K562 (cell line): ENCODE data around the gene EVI5L. TPM values are rescaled to one million over a fixed set of nuclear protein-coding genes. Genes with fewer than 3 reads are reported as not detected.

Experiments used
- BHLHE40 ChIP-seq: IDR thresholded peaks from 2 replicates; pipeline ENCODE4 v1.6.1; 2011; ENCODE audit warnings: low read length, improper control_type of control experiment
- ILK ChIP-seq: fragments of 450-650 bp; IDR thresholded peaks from 2 replicates; pipeline ENCODE4 v1.6.1; 2016; ENCODE audit warnings: missing genetic modification characterization, low read depth, mild to moderate bottlenecking, missing compliant biosample characterization, moderate library complexity, borderline replicate concordance
- JUN ChIP-seq, 2 experiments: sonication (generic) in 1 of 2; formaldehyde crosslinking in 1 of 2; IDR thresholded peaks; 2 replicates each; pipeline versions ENCODE4 v1.6.1 to v1.8.0; 2012 to 2022; ENCODE audit warnings: borderline replicate concordance in 2 of 2, mild to moderate bottlenecking in 2 of 2, improper control_type of control experiment in 1 of 2, low read depth in 1 of 2, low read length in 1 of 2, missing genetic modification reagents in 1 of 2
- KAT7 ChIP-seq: sonication (generic); formaldehyde crosslinking; IDR thresholded peaks from 2 replicates; pipeline ENCODE4 v1.8.0; 2022; ENCODE audit warnings: missing genetic modification reagents, mild to moderate bottlenecking, borderline replicate concordance
- PML ChIP-seq: IDR thresholded peaks from 2 replicates; pipeline ENCODE4 v1.6.1; 2012; ENCODE audit warnings: low read length, inconsistent platforms
- SRSF3 ChIP-seq: fragments of 200-400 bp; formaldehyde crosslinking; IDR thresholded peaks from 2 replicates; pipeline ENCODE4 v1.6.1; 2016; ENCODE audit warnings: mild to moderate bottlenecking, low read length, moderate library complexity; ENCODE audit not compliant: insufficient read depth
- TAF1 ChIP-seq: IDR thresholded peaks from 2 replicates; pipeline ENCODE4 v1.6.1; 2011; ENCODE audit warnings: mild to moderate bottlenecking, low read length, moderate library complexity; ENCODE audit not compliant: insufficient read depth, control insufficient read depth, severe bottlenecking; ENCODE audit errors: extremely low read depth
- TAF7 ChIP-seq: fragments of 450-650 bp; IDR thresholded peaks from 2 replicates; pipeline ENCODE4 v1.6.1; 2016; ENCODE audit warnings: missing genetic modification characterization, missing compliant biosample characterization
- polyA plus RNA-seq, 8 experiments: library from polyadenylated mRNA; depleted of rRNA in 4 of 8; stranded (reverse) in 5 of 8; unstranded in 3 of 8; fragments of >200 nt; fragmentation: Nextera tagmentation in 2 of 8; fragmentation: Illumina TruSeq in 1 of 8; extraction: Ambion mirVana in 2 of 8; extraction: Trizol in 1 of 8; gene quantifications; 2 replicates each; pipeline versions ENCODE4 v1.2.1 to v1.2.3, GENCODE V29; 2011 to 2014; ENCODE audit warnings: inconsistent platforms in 1 of 8, missing spikeins in 1 of 8
- total RNA-seq, 7 experiments: library from RNA; depleted of rRNA in 6 of 7; stranded (reverse); fragments of >200 nt in 6 of 7; fragmentation: Illumina TruSeq in 2 of 7; extraction: Trizol in 2 of 7; gene quantifications; 2 replicates each; pipeline versions ENCODE4 v1.2.1 to v1.2.3, GENCODE V29; 2011 to 2021; ENCODE audit warnings: low replicate concordance in 1 of 7
- TF ChIP-seq, protein P1 (sequence below): fragments of 450-650 bp; IDR thresholded peaks from 2 replicates; pipeline ENCODE4 v1.6.1; 2017; ENCODE audit warnings: antibody characterized with exemption, mild to moderate bottlenecking
- TF ChIP-seq, protein P2 (sequence below): fragments of 450-650 bp; formaldehyde crosslinking; IDR thresholded peaks from 2 replicates; pipeline ENCODE4 v1.4.0; 2022; ENCODE audit warnings: missing genetic modification characterization
- TF ChIP-seq, protein P3 (sequence below): fragments of 200-400 bp; formaldehyde crosslinking; IDR thresholded peaks from 2 replicates; pipeline ENCODE4 v1.6.1; 2017; ENCODE audit warnings: mild to moderate bottlenecking, low read depth, low read length, moderate library complexity
- TF ChIP-seq, protein P4 (sequence below): sonication (generic); formaldehyde crosslinking; IDR thresholded peaks from 2 replicates; pipeline ENCODE4 v1.9.0; 2022; ENCODE audit warnings: mild to moderate bottlenecking, missing genetic modification reagents

EVI5L gene
- total and polyA plus RNA-seq, 9 of the 15 experiments (the other 6 are each of a cell fraction or from before 2014, with no cell fraction given): 0.69 to 1.8 (median 1.2) TPM; not detected in 2

DNA sequence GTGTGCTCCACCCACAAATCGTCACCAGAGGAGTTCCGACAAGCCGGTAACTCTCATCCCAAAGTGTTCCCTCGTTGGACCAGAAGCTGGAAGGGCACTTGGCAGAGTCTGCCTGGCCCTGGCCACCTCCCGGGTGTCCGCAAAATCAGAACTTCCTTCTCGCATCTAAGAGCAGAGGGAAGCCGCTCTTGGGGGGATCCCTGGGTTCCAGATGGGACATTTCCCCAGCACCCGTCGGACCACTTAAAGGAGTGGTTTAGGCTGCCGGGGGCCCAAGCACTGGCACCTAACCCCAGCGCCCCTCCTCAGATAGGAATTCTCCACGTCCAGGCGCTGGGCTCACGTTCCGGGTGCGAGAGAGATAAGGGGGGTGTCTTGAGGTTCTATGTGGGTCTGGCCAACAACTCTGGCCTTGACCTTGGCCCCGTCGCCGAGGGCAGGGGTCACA is 72.8 kb downstream of the EVI5L start (continued):
- TF ChIP-seq, protein P1, sequence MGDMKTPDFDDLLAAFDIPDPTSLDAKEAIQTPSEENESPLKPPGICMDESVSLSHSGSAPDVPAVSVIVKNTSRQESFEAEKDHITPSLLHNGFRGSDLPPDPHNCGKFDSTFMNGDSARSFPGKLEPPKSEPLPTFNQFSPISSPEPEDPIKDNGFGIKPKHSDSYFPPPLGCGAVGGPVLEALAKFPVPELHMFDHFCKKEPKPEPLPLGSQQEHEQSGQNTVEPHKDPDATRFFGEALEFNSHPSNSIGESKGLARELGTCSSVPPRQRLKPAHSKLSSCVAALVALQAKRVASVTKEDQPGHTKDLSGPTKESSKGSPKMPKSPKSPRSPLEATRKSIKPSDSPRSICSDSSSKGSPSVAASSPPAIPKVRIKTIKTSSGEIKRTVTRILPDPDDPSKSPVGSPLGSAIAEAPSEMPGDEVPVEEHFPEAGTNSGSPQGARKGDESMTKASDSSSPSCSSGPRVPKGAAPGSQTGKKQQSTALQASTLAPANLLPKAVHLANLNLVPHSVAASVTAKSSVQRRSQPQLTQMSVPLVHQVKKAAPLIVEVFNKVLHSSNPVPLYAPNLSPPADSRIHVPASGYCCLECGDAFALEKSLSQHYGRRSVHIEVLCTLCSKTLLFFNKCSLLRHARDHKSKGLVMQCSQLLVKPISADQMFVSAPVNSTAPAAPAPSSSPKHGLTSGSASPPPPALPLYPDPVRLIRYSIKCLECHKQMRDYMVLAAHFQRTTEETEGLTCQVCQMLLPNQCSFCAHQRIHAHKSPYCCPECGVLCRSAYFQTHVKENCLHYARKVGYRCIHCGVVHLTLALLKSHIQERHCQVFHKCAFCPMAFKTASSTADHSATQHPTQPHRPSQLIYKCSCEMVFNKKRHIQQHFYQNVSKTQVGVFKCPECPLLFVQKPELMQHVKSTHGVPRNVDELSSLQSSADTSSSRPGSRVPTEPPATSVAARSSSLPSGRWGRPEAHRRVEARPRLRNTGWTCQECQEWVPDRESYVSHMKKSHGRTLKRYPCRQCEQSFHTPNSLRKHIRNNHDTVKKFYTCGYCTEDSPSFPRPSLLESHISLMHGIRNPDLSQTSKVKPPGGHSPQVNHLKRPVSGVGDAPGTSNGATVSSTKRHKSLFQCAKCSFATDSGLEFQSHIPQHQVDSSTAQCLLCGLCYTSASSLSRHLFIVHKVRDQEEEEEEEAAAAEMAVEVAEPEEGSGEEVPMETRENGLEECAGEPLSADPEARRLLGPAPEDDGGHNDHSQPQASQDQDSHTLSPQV: no peak
- TF ChIP-seq TAF7 (tag): no peak
- TF ChIP-seq JUN (IDR thresholded peaks at IDR 0.05; ENCODE audit: borderline replicate concordance, low read depth, low read length): no peak
- TF ChIP-seq JUN (CRISPR knock-in tag; IDR thresholded peaks at IDR 0.05; ENCODE audit: borderline replicate concordance): 0 out of 2 replicates have a peak, but pooled peaks have one; percentile 6
- TF ChIP-seq, protein P2, sequence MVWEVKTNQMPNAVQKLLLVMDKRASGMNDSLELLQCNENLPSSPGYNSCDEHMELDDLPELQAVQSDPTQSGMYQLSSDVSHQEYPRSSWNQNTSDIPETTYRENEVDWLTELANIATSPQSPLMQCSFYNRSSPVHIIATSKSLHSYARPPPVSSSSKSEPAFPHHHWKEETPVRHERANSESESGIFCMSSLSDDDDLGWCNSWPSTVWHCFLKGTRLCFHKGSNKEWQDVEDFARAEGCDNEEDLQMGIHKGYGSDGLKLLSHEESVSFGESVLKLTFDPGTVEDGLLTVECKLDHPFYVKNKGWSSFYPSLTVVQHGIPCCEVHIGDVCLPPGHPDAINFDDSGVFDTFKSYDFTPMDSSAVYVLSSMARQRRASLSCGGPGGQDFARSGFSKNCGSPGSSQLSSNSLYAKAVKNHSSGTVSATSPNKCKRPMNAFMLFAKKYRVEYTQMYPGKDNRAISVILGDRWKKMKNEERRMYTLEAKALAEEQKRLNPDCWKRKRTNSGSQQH (CRISPR knock-in tag): 0 out of 2 replicates have a peak, but pooled peaks have one; percentile 23
- no peak for TF ChIP-seq TAF1
- TF ChIP-seq ILK (tag): no peak
- TF ChIP-seq, protein P3, sequence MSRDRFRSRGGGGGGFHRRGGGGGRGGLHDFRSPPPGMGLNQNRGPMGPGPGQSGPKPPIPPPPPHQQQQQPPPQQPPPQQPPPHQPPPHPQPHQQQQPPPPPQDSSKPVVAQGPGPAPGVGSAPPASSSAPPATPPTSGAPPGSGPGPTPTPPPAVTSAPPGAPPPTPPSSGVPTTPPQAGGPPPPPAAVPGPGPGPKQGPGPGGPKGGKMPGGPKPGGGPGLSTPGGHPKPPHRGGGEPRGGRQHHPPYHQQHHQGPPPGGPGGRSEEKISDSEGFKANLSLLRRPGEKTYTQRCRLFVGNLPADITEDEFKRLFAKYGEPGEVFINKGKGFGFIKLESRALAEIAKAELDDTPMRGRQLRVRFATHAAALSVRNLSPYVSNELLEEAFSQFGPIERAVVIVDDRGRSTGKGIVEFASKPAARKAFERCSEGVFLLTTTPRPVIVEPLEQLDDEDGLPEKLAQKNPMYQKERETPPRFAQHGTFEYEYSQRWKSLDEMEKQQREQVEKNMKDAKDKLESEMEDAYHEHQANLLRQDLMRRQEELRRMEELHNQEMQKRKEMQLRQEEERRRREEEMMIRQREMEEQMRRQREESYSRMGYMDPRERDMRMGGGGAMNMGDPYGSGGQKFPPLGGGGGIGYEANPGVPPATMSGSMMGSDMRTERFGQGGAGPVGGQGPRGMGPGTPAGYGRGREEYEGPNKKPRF: no peak
- TF ChIP-seq, protein P4, sequence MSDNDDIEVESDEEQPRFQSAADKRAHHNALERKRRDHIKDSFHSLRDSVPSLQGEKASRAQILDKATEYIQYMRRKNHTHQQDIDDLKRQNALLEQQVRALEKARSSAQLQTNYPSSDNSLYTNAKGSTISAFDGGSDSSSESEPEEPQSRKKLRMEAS (CRISPR knock-in tag): no peak
- TF ChIP-seq KAT7 (CRISPR knock-in tag): peak; percentile 92; the same call in 1 of the 2 replicates
- no peak for TF ChIP-seq SRSF3
- TF ChIP-seq BHLHE40: peak; percentile 20; the same call in 1 of the 2 replicates
- 0 out of 2 replicates have a peak, but pooled peaks have one; percentile 5 for TF ChIP-seq PML
